PC-3 (cell line): ENCODE data around the gene ASCL4. TPM values are rescaled to one million over a fixed set of nuclear protein-coding genes. Genes with fewer than 3 reads are reported as not detected.

Source experiments
- ATAC-seq: fragments of 200-7000 bp; cut with Tn5 transposase; 2 replicates; pipeline ENCODE4 v1.9.1; 2020; ENCODE audit warnings: mild to moderate bottlenecking, moderate library complexity
- BruUV-seq: library from RNA; stranded (reverse); fragments of 400-500 nt; replicated peaks from 2 replicates; lab custom pipeline; 2021; lab: Mats Ljungman, UMichigan
- CTCF ChIA-PET: fragments of 300-600 bp; sonication (Branson Sonifier 250); formaldehyde crosslinking; loops from one replicate; lab custom pipeline; 2022; ENCODE audit warnings: antibody characterized with exemption; lab: Charles Lee
- POLR2A ChIA-PET: fragments of 300-600 bp; sonication (Branson Sonifier 250); formaldehyde crosslinking; loops from one replicate; lab custom pipeline; 2022; ENCODE audit warnings: antibody characterized with exemption; ENCODE audit not compliant: unreplicated experiment; lab: Charles Lee
- DNase-seq: peaks from one replicate; pipeline ENCODE4 v3.0.0-alpha.2; 2015
- H2AFZ ChIP-seq: fragments of 300-600 bp; sonication (generic); 2 replicates; pipeline ENCODE4 v1.6.0; 2016; ENCODE audit warnings: antibody characterized with exemption, low read length
- H3F3A ChIP-seq: fragments of 300-600 bp; sonication (generic); one replicate; pipeline ENCODE4 v1.6.0; 2017; ENCODE audit warnings: antibody characterized with exemption, low read length, control low read depth, mild to moderate bottlenecking; ENCODE audit not compliant: unreplicated experiment
- H3K27ac ChIP-seq: fragments of 300-600 bp; sonication (generic); 2 replicates; pipeline ENCODE4 v1.5.1; 2016; ENCODE audit warnings: mild to moderate bottlenecking, low read length
- H3K27me3 ChIP-seq: fragments of 300-600 bp; sonication (generic); 2 replicates; pipeline ENCODE4 v1.6.1; 2016; ENCODE audit warnings: low read length, mixed read lengths
- H3K36me3 ChIP-seq: fragments of 300-600 bp; sonication (generic); 2 replicates; pipeline ENCODE4 v1.6.1; 2016; ENCODE audit warnings: low read depth, mixed run types, low read length, mixed read lengths
- H3K4me1 ChIP-seq: fragments of 300-600 bp; sonication (generic); 2 replicates; pipeline ENCODE4 v1.5.1; 2016; ENCODE audit warnings: low read length; ENCODE audit not compliant: insufficient read depth
- H3K4me2 ChIP-seq: fragments of 300-600 bp; sonication (generic); 2 replicates; pipeline ENCODE4 v1.6.0; 2016; ENCODE audit warnings: low read length
- H3K4me3 ChIP-seq: fragments of 300-600 bp; sonication (generic); 2 replicates; pipeline ENCODE4 v1.5.1; 2016; ENCODE audit warnings: mild to moderate bottlenecking, low read length, mixed read lengths
- H3K79me2 ChIP-seq: fragments of 300-600 bp; sonication (generic); 2 replicates; pipeline ENCODE4 v1.6.1; 2017; ENCODE audit warnings: low read length, mixed read lengths
- H3K9ac ChIP-seq: fragments of 300-600 bp; sonication (generic); 2 replicates; pipeline ENCODE4 v1.6.0; 2016; ENCODE audit warnings: mild to moderate bottlenecking, low read length
- H3K9me2 ChIP-seq: fragments of 300-600 bp; sonication (generic); replicated peaks from 2 replicates; pipeline ENCODE4 v1.6.1; 2016; ENCODE audit warnings: mixed run types, low read length, mixed read lengths
- H3K9me3 ChIP-seq: fragments of 300-600 bp; sonication (generic); 2 replicates; pipeline ENCODE4 v1.6.1; 2016; ENCODE audit warnings: low read length, mixed read lengths
- H4K20me1 ChIP-seq: fragments of 300-600 bp; sonication (generic); 2 replicates; pipeline ENCODE4 v1.6.1; 2016; ENCODE audit warnings: low read length, mixed read lengths
- CTCF ChIP-seq: fragments of 300-600 bp; sonication (generic); conservative IDR thresholded peaks from 2 replicates; pipeline ENCODE4 v1.5.1; 2017; ENCODE audit warnings: antibody characterized with exemption, low read depth, mild to moderate bottlenecking, low read length
- EZH2 ChIP-seq: fragments of 300-600 bp; sonication (generic); IDR thresholded peaks from one replicate; pipeline ENCODE4 v1.6.1; 2017; ENCODE audit warnings: antibody characterized with exemption, mild to moderate bottlenecking, low read length; ENCODE audit not compliant: unreplicated experiment
- EZH2phosphoT487 ChIP-seq: fragments of 300-600 bp; sonication (generic); IDR thresholded peaks from 2 replicates; pipeline ENCODE4 v1.6.1; 2018; ENCODE audit warnings: mild to moderate bottlenecking, antibody characterized with exemption, low read length, borderline replicate concordance
- intact Hi-C: fragments of 100-400 bp; cut with micrococcal nuclease; formaldehyde crosslinking; loops from 2 replicates; pipeline ENCODE4 v1.9.0; 2023
- total RNA-seq: library from RNA; depleted of rRNA; stranded (reverse); fragments of >200 nt; gene quantifications from 2 replicates; pipeline ENCODE4 v1.2.3, GENCODE V29; 2014

ASCL4 gene
- total RNA-seq, 1 experiment from 2014 or later = not detected

DNA sequence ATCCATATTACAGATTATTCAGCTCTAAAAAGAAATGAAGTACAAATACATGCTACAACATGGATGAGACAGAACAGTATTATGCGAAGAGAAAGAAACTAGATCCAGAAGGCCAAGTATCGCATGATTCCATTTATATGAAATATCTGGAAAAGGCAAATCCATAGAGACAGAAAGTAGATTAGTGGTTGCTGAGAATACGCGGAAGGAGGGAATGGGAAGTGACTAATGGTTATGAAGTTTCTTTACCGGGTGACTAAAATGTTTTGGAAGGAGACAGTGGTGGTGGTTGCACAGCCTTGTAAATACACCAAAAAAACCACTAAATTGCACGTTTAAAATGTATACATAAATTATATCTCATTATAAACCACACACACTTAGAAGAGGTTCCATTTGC, 26.0 kb upstream of the ASCL4 start:
- ChIA-PET CTCF (no interaction called here), POLR2A (no interaction called here)
- peaks cover 8% of the 10 kb centered on the region; the same call in 1 of the 2 replicates for H4K20me1 ChIP-seq

DNA sequence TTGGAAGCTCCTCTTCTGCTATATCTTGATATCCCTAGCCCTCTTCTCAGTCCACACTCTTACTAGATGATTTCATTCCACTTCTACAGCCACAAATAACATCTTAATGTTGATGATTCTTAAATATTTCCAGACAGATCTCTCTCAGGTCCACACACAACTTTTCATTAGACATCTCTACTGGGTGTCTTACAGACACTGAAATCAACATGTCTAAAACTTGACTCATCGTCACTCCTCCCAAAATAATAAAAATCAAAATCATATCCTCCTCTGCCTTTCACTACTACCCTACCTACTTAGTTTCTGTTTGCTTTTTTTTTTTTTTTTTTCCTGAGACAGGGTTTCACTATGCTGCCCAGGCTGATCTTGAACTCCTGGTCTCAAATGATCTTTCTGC, 25.4 kb upstream of the ASCL4 start:
- Histone ChIP-seq H3K36me3 (peaks cover 63% of the 10 kb centered on the region), H2AFZ (no peak overlapping the region), H3K9me2 (no peaks in the 10 kb centered on the region), H3K27ac (peak overlapping the region; percentile 76), H3F3A (peaks cover 5% of the 10 kb centered on the region), H3K9me3 (no peaks in the 10 kb centered on the region), H3K4me2 (peak overlapping the region; percentile 78), H3K4me3 (peak overlapping the region; percentile 32), H3K27me3 (no peaks in the 10 kb centered on the region), H3K9ac (no peak overlapping the region), H3K4me1 (peaks cover 56% of the 10 kb centered on the region), H3K79me2 (peaks cover 46% of the 10 kb centered on the region), H4K20me1 (peaks cover 8% of the 10 kb centered on the region; the same call in 1 of the 2 replicates)
- ATAC-seq (peak; percentile 65), DNase-seq (peak; percentile 66)
- intact Hi-C loops = loop anchor here (1.0 to 10.0 kb wide), 4 partner anchors 10 to 766 kb away; partner anchors contain the start of genes CRY1, FICD and PWP1
- TF ChIP-seq CTCF (no peak), EZH2 (no peak), EZH2phosphoT487 (no peak)
- BruUV-seq = no TSS peak
- CTCF ChIA-PET = no interaction called here
- POLR2A ChIA-PET = no interaction called here

More for the DNA sequence above, 26.0 kb upstream of the ASCL4 start:
- DNase-seq (peak; percentile 91), ATAC-seq (peak; percentile 80)
- Histone ChIP-seq H3K9me2 (no peaks in the 10 kb centered on the region), H3K9me3 (no peaks in the 10 kb centered on the region), H3K27me3 (no peaks in the 10 kb centered on the region), H3K27ac (peak overlapping the region; percentile 76), H2AFZ (no peak overlapping the region), H3K4me2 (peak overlapping the region; percentile 78), H3F3A (peaks cover 5% of the 10 kb centered on the region), H3K4me3 (peak overlapping the region; percentile 46), H3K36me3 (peaks cover 63% of the 10 kb centered on the region), H3K79me2 (peaks cover 46% of the 10 kb centered on the region), H3K9ac (no peak overlapping the region), H3K4me1 (peaks cover 56% of the 10 kb centered on the region)
- intact Hi-C loops = loop anchor here (5.0 to 10.0 kb wide), 2 partner anchors 656 to 766 kb away; partner anchors contain the start of genes CRY1 and FICD
- no peak for TF ChIP-seq CTCF
- no TSS peak for BruUV-seq

- Histone ChIP-seq H3K9me2 (no peaks in the 10 kb centered on the region), H3K4me3 (peak overlapping the region; percentile 80), H3K9ac (peak overlapping the region; percentile 81), H3K79me2 (peaks cover 43% of the 10 kb centered on the region), H3K9me3 (no peaks in the 10 kb centered on the region), H3F3A (no peaks in the 10 kb centered on the region), H3K4me2 (peak overlapping the region; percentile 86), H3K36me3 (peaks cover 37% of the 10 kb centered on the region), H3K27me3 (no peaks in the 10 kb centered on the region), H3K27ac (peak overlapping the region; percentile 57), H4K20me1 (peaks cover 6% of the 10 kb centered on the region; the same call in 1 of the 2 replicates), H2AFZ (no peak overlapping the region), H3K4me1 (peaks cover 17% of the 10 kb centered on the region)
- BruUV-seq = no TSS peak
- peak; percentile 92 for DNase-seq
- intact Hi-C loops = loop anchor here (1.0 to 2.0 kb wide), 2 partner anchors 10 to 75 kb away; partner anchors contain the start of gene PWP1
- CTCF ChIA-PET = no interaction called here
- ATAC-seq = peak; percentile 39
- TF ChIP-seq EZH2 = no peak
- TF ChIP-seq EZH2phosphoT487 = no peak
- TF ChIP-seq CTCF = no peak
- POLR2A ChIA-PET = interaction anchor here (0.6 kb wide), 1 partner anchor 267 kb away, joined by 4 read pairs; no protein-coding TSS in a partner anchor
Observed at GRCh38 chr12:107759410-107759809, 15.1 kb upstream of the ASCL4 start.
